NCI-H82 (cell line): ENCODE results near the gene DTD1.
A peak's percentile ranks its signal among the peaks of the same experiment; 100 is the strongest.

Experiments used
- DNase-seq: peaks from one replicate; lab custom pipeline; 2025; lab: John Stamatoyannopoulos, UW

Gene DTD1

GRCh38 chr20:18795366-18795765 lies 207.5 kb downstream of the DTD1 start:
- no peak for DNase-seq

GRCh38 chr20:18796282-18796833 lies 208.5 kb downstream of the DTD1 start:
- DNase-seq: no peak

- DNase-seq: no peak
Observed at GRCh38 chr20:18801516-18801915, 213.7 kb downstream of the DTD1 start.

GRCh38 chr20:18802012-18802634 lies 214.3 kb downstream of the DTD1 start:
- DNase-seq: no peak

GRCh38 chr20:18805881-18806280 lies 218.0 kb downstream of the DTD1 start:
- DNase-seq: peak; percentile 97

- no peak for DNase-seq
Observed at GRCh38 chr20:18808712-18809111, 220.9 kb downstream of the DTD1 start.

GRCh38 chr20:18811186-18811585 lies 223.3 kb downstream of the DTD1 start:
- no peak for DNase-seq

GRCh38 chr20:18811904-18812303 lies 224.1 kb downstream of the DTD1 start:
- DNase-seq: no peak

- no peak for DNase-seq
Observed at GRCh38 chr20:18813483-18813882, 225.6 kb downstream of the DTD1 start, which contains the start of gene SCP2D1. Gene SCP2D1 (plus strand): TSS chr20:18813783. CDS start chr20:18813816, 33 bp downstream.

GRCh38 chr20:18815194-18815942 lies 227.5 kb downstream of the DTD1 start:
- no peak for DNase-seq
